PC-9 (cell line): ENCODE results near the gene TACC3. TPM values are rescaled to one million over a fixed set of nuclear protein-coding genes. Genes with fewer than 3 reads are reported as not detected.

Experiments used
- BruUV-seq: library from RNA; stranded (reverse); fragments of 400-500 nt; replicated peaks from 2 replicates; lab custom pipeline; 2021; lab: Mats Ljungman, UMichigan
- CTCF ChIA-PET: fragments of 300-600 bp; sonication (Branson Sonifier 250); formaldehyde crosslinking; loops from one replicate; lab custom pipeline; 2022; ENCODE audit warnings: antibody characterized with exemption; lab: Charles Lee
- POLR2A ChIA-PET: fragments of 300-600 bp; sonication (Branson Sonifier 250); formaldehyde crosslinking; loops from one replicate; lab custom pipeline; 2022; ENCODE audit warnings: antibody characterized with exemption; ENCODE audit not compliant: unreplicated experiment; lab: Charles Lee
- DNase-seq, 2 experiments: peaks; one replicate each; pipeline versions ENCODE4 v3.0.0 to v3.0.0-alpha.2; 2015 to 2022; ENCODE audit warnings: mixed read lengths in 1 of 2
- H2AFZ ChIP-seq: fragments of 200-600 bp; sonication (generic); 2 replicates; pipeline ENCODE4 v1.8.1; 2017; ENCODE audit warnings: antibody characterized with exemption
- H3F3A ChIP-seq: fragments of 200-600 bp; sonication (generic); 2 replicates; pipeline ENCODE4 v1.8.1; 2017; ENCODE audit warnings: antibody characterized with exemption, mild to moderate bottlenecking, low read depth; ENCODE audit not compliant: insufficient read depth
- H3K27ac ChIP-seq: fragments of 200-600 bp; sonication (generic); 2 replicates; pipeline ENCODE4 v1.6.1; 2016; ENCODE audit warnings: mixed run types
- H3K27me3 ChIP-seq: fragments of 200-600 bp; sonication (generic); 2 replicates; pipeline ENCODE4 v1.6.1; 2016; ENCODE audit warnings: low read depth, mixed run types; ENCODE audit not compliant: insufficient read depth
- H3K36me3 ChIP-seq: fragments of 200-600 bp; sonication (generic); 2 replicates; pipeline ENCODE4 v1.6.1; 2016; ENCODE audit warnings: low read depth, mixed run types
- H3K4me1 ChIP-seq: fragments of 200-600 bp; sonication (generic); replicated peaks from 2 replicates; pipeline ENCODE4 v1.6.1; 2016; ENCODE audit warnings: mixed run types; ENCODE audit not compliant: insufficient read depth
- H3K4me2 ChIP-seq: fragments of 200-600 bp; sonication (generic); 2 replicates; pipeline ENCODE4 v1.6.1; 2017; ENCODE audit warnings: mixed run types
- H3K4me3 ChIP-seq: fragments of 200-600 bp; sonication (generic); 2 replicates; pipeline ENCODE4 v1.6.1; 2016; ENCODE audit warnings: mixed run types
- H3K79me2 ChIP-seq: fragments of 200-600 bp; sonication (generic); 2 replicates; pipeline ENCODE4 v1.6.1; 2017; ENCODE audit warnings: low read depth, mixed run types
- H3K9me2 ChIP-seq: fragments of 200-600 bp; sonication (generic); 2 replicates; pipeline ENCODE4 v1.8.1; 2017; ENCODE audit warnings: mild to moderate bottlenecking; ENCODE audit not compliant: insufficient read depth
- H3K9me3 ChIP-seq: fragments of 200-600 bp; sonication (generic); 2 replicates; pipeline ENCODE4 v1.8.1; 2016; ENCODE audit warnings: low read depth; ENCODE audit not compliant: insufficient read depth
- H4K20me1 ChIP-seq: fragments of 200-600 bp; sonication (generic); 2 replicates; pipeline ENCODE4 v1.8.1; 2017; ENCODE audit not compliant: insufficient read depth
- CTCF ChIP-seq: fragments of 200-600 bp; sonication (generic); conservative IDR thresholded peaks from 2 replicates; pipeline ENCODE4 v1.6.1; 2017; ENCODE audit warnings: mixed run types, antibody characterized with exemption, mild to moderate bottlenecking, moderate library complexity
- EZH2 ChIP-seq: fragments of 200-600 bp; sonication (generic); IDR thresholded peaks from 2 replicates; pipeline ENCODE4 v1.8.0; 2017; ENCODE audit warnings: antibody characterized with exemption, low read depth
- intact Hi-C: fragments of 100-400 bp; cut with micrococcal nuclease; formaldehyde crosslinking; loops from one replicate; pipeline ENCODE4 v1.10.0; 2022; ENCODE audit not compliant: unreplicated experiment
- total RNA-seq: library from RNA; stranded (reverse); gene quantifications from 2 replicates; pipeline ENCODE4 v1.2.3, GENCODE V29; 2021

Gene TACC3
- total RNA-seq, 1 experiment from 2014 or later = 134 TPM

- H3K4me1 ChIP-seq = peaks cover 69% of the 10 kb centered on the region
- no peaks in the 10 kb centered on the region for H3K9me3 ChIP-seq
- H3K27me3 ChIP-seq = no peaks in the 10 kb centered on the region
- no peaks in the 10 kb centered on the region for H3K9me2 ChIP-seq
- no TSS peak for BruUV-seq
- H3K79me2 ChIP-seq = peaks cover 75% of the 10 kb centered on the region
- ChIA-PET CTCF (interaction anchor here (1.2 kb wide), 2 partner anchors 9 to 40 kb away, joined by 3 to 4 read pairs; no protein-coding TSS in a partner anchor), POLR2A (interaction anchor here (0.6 to 1.4 kb wide), 3 partner anchors 16 to 148 kb away, joined by 3 to 6 read pairs (median 4); partner anchors contain the start of gene SLBP)
- peak; percentile 72 for DNase-seq
- no peak overlapping the region for H2AFZ ChIP-seq
- TF ChIP-seq EZH2 (no peak), CTCF (peak; percentile 59; the same call in 1 of the 2 replicates)
- H3K4me2 ChIP-seq = peak overlapping the region; percentile 70
- peak overlapping the region; percentile 24; the same call in 1 of the 2 replicates for H3K4me3 ChIP-seq
- peak overlapping the region; percentile 94 for H3K27ac ChIP-seq
- peaks cover 9% of the 10 kb centered on the region; the same call in 1 of the 2 replicates for H4K20me1 ChIP-seq
- peaks cover 35% of the 10 kb centered on the region for H3K36me3 ChIP-seq
- intact Hi-C loops = loop anchor here (5.0 to 10.0 kb wide), 3 partner anchors 49 to 384 kb away; partner anchors contain the start of gene UVSSA
- H3F3A ChIP-seq = peaks cover 74% of the 10 kb centered on the region
These were observed 7.0 kb downstream of the TACC3 start for GRCh38 chr4:1728061-1728980.

- Histone ChIP-seq H3K27me3 (no peaks in the 10 kb centered on the region), H2AFZ (no peak overlapping the region), H3K36me3 (peaks cover 48% of the 10 kb centered on the region), H3F3A (peaks cover 59% of the 10 kb centered on the region), H3K9me2 (no peaks in the 10 kb centered on the region), H3K4me3 (no peak overlapping the region), H4K20me1 (peaks cover 9% of the 10 kb centered on the region; the same call in 1 of the 2 replicates), H3K4me1 (peaks cover 64% of the 10 kb centered on the region), H3K4me2 (peak overlapping the region; percentile 51), H3K27ac (peak overlapping the region; percentile 80), H3K79me2 (peaks cover 70% of the 10 kb centered on the region), H3K9me3 (no peaks in the 10 kb centered on the region)
- DNase-seq = no peak
- TF ChIP-seq CTCF = no peak
- no peak for TF ChIP-seq EZH2
- intact Hi-C loops = no loop called here
- ChIA-PET CTCF (interaction anchor here (1.1 kb wide), 2 partner anchors 37 to 47 kb away, joined by 4 read pairs; no protein-coding TSS in a partner anchor), POLR2A (no interaction called here)
- no TSS peak for BruUV-seq
These were observed 9.3 kb downstream of the TACC3 start for GRCh38 chr4:1730532-1731135.

GRCh38 chr4:1731180-1731579, 9.9 kb downstream of the TACC3 start:
- H3K27me3 ChIP-seq = no peaks in the 10 kb centered on the region
- peak overlapping the region; percentile 80 for H3K27ac ChIP-seq
- H3F3A ChIP-seq = peaks cover 53% of the 10 kb centered on the region
- no peaks in the 10 kb centered on the region for H3K9me2 ChIP-seq
- peaks cover 4% of the 10 kb centered on the region for H3K9me3 ChIP-seq
- BruUV-seq = no TSS peak
- H3K4me3 ChIP-seq = no peak overlapping the region
- peaks cover 9% of the 10 kb centered on the region; the same call in 1 of the 2 replicates for H4K20me1 ChIP-seq
- TF ChIP-seq CTCF (no peak), EZH2 (no peak)
- DNase-seq = peak; percentile 78 to 94
- intact Hi-C loops = no loop called here
- ChIA-PET POLR2A (no interaction called here), CTCF (interaction anchor here (1.1 kb wide), 1 partner anchor 38 kb away, joined by 4 read pairs; no protein-coding TSS in a partner anchor)
- peaks cover 48% of the 10 kb centered on the region for H3K36me3 ChIP-seq
- H3K79me2 ChIP-seq = peaks cover 66% of the 10 kb centered on the region
- peak overlapping the region; percentile 51 for H3K4me2 ChIP-seq
- H3K4me1 ChIP-seq = peaks cover 58% of the 10 kb centered on the region
- H2AFZ ChIP-seq = no peak overlapping the region
